ENCODE measurements around the gene OR6C70. TPM values are rescaled to one million over a fixed set of nuclear protein-coding genes. Genes with fewer than 3 reads are reported as not detected.

OR6C70 gene
- total RNA-seq, 1 experiment from 2014 or later, result not detected

DNA sequence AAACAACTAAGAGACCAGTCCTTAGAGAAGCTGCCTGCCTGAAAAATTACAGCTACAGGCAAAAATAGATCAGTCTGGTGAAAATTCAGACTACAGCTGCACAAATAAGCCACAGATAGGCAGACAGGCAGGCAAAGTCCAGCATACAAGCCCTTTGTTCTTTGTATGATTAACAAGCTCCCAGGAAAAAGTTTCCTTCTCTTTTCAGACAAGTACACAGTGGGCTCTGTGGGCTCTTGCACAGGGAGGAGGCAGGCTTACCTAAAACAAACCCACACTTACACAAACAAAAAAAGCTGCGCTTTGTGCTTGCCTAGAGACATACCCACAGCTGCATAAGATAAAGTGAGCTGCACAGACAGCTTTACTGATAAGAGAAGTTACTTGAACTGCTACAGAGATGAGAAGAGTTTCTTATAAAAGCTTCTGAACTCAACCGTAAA is 29.9 kb upstream of the OR6C70 start:
- BruUV-seq (replicated peaks), result no TSS peak
- no peak overlapping the region for H3K27ac ChIP-seq (ENCODE audit: low read length)
- intact Hi-C loops (cut with micrococcal nuclease; ENCODE audit: unreplicated experiment), result no loop called here
- POLR2A ChIA-PET, result no interaction called here
- H3K9me3 ChIP-seq (ENCODE audit: control insufficient read depth, insufficient read depth, low read depth, low read length), result no peaks in the 10 kb centered on the region
- H3K36me3 ChIP-seq (ENCODE audit: control insufficient read depth, insufficient read depth, low read length), result no peaks in the 10 kb centered on the region
- no peak for TF ChIP-seq POLR2AphosphoS5 (IDR thresholded peaks at IDR 0.05; ENCODE audit: low read depth, low read length)
- TF ChIP-seq TCF7L2 (IDR thresholded peaks at IDR 0.05; ENCODE audit: low read depth, low read length), result no peak
- TF ChIP-seq, protein P1, sequence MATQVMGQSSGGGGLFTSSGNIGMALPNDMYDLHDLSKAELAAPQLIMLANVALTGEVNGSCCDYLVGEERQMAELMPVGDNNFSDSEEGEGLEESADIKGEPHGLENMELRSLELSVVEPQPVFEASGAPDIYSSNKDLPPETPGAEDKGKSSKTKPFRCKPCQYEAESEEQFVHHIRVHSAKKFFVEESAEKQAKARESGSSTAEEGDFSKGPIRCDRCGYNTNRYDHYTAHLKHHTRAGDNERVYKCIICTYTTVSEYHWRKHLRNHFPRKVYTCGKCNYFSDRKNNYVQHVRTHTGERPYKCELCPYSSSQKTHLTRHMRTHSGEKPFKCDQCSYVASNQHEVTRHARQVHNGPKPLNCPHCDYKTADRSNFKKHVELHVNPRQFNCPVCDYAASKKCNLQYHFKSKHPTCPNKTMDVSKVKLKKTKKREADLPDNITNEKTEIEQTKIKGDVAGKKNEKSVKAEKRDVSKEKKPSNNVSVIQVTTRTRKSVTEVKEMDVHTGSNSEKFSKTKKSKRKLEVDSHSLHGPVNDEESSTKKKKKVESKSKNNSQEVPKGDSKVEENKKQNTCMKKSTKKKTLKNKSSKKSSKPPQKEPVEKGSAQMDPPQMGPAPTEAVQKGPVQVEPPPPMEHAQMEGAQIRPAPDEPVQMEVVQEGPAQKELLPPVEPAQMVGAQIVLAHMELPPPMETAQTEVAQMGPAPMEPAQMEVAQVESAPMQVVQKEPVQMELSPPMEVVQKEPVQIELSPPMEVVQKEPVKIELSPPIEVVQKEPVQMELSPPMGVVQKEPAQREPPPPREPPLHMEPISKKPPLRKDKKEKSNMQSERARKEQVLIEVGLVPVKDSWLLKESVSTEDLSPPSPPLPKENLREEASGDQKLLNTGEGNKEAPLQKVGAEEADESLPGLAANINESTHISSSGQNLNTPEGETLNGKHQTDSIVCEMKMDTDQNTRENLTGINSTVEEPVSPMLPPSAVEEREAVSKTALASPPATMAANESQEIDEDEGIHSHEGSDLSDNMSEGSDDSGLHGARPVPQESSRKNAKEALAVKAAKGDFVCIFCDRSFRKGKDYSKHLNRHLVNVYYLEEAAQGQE (IDR thresholded peaks at IDR 0.05; ENCODE audit: insufficient read depth in 1 of 2, low read depth in 2 of 2, low read length in 1 of 2), result no peak
- no peak for TF ChIP-seq SIN3A (IDR thresholded peaks at IDR 0.05; ENCODE audit: borderline replicate concordance, insufficient read depth, low read depth, low read length)
- TF ChIP-seq, protein P2, sequence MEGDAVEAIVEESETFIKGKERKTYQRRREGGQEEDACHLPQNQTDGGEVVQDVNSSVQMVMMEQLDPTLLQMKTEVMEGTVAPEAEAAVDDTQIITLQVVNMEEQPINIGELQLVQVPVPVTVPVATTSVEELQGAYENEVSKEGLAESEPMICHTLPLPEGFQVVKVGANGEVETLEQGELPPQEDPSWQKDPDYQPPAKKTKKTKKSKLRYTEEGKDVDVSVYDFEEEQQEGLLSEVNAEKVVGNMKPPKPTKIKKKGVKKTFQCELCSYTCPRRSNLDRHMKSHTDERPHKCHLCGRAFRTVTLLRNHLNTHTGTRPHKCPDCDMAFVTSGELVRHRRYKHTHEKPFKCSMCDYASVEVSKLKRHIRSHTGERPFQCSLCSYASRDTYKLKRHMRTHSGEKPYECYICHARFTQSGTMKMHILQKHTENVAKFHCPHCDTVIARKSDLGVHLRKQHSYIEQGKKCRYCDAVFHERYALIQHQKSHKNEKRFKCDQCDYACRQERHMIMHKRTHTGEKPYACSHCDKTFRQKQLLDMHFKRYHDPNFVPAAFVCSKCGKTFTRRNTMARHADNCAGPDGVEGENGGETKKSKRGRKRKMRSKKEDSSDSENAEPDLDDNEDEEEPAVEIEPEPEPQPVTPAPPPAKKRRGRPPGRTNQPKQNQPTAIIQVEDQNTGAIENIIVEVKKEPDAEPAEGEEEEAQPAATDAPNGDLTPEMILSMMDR (IDR thresholded peaks at IDR 0.05), result no peak
- H3K27me3 ChIP-seq (ENCODE audit: control insufficient read depth, insufficient read depth, low read length), result peaks cover 2% of the 10 kb centered on the region; the same call in 1 of the 2 replicates
- CTCF ChIA-PET, result no interaction called here
- in situ Hi-C loops (cut with HindIII; ENCODE audit: low pct_unique_long_range_greater_than_20kb, low sequenced_read_pairs), result no loop called here
- no peaks in the 10 kb centered on the region for H3K4me1 ChIP-seq (ENCODE audit: control insufficient read depth, insufficient read depth, low read length)
- no peak overlapping the region for H3K4me3 ChIP-seq (ENCODE audit: low read depth in 2 of 2, low read length in 2 of 2)
- ATAC-seq, result no peak
- no peak for DNase-seq (ENCODE audit: low read depth, low spot score)

DNA sequence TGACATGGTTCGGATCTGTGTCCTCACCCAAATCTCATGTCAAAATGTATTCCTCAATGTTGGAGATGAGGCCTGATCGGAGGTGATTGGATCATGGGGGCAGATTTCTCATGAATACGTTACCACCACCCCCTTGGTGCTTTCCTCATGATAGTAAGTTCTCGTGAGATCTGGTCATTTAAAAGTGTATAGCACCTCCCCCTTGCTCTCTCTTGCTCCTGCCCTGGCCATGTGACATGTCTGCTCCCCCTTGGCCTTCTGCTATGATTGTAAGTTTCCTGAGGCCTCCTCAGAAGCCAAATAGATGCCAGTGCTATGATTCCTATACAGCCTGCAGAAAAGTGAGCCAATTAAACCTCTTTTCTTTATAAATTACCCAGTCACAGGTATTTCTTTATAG is 29.3 kb upstream of the OR6C70 start:
- peaks cover 2% of the 10 kb centered on the region; the same call in 1 of the 2 replicates for H3K27me3 ChIP-seq (ENCODE audit: control insufficient read depth, insufficient read depth, low read length)
- in situ Hi-C loops (cut with HindIII; ENCODE audit: low pct_unique_long_range_greater_than_20kb, low sequenced_read_pairs) (no loop called here), intact Hi-C loops (cut with micrococcal nuclease; ENCODE audit: unreplicated experiment) (no loop called here)
- POLR2A ChIA-PET, result no interaction called here
- H3K4me3 ChIP-seq (ENCODE audit: low read depth in 2 of 2, low read length in 2 of 2), result no peak overlapping the region
- DNase-seq (ENCODE audit: low read depth, low spot score), result no peak
- H3K9me3 ChIP-seq (ENCODE audit: control insufficient read depth, insufficient read depth, low read depth, low read length), result no peaks in the 10 kb centered on the region
- H3K4me1 ChIP-seq (ENCODE audit: control insufficient read depth, insufficient read depth, low read length), result no peaks in the 10 kb centered on the region
- H3K27ac ChIP-seq (ENCODE audit: low read length), result no peak overlapping the region
- BruUV-seq (replicated peaks), result no TSS peak
- ATAC-seq, result no peak
- H3K36me3 ChIP-seq (ENCODE audit: control insufficient read depth, insufficient read depth, low read length), result no peaks in the 10 kb centered on the region
- CTCF ChIA-PET, result no interaction called here
- TF ChIP-seq POLR2AphosphoS5 (IDR thresholded peaks at IDR 0.05; ENCODE audit: low read depth, low read length), result no peak
- TF ChIP-seq, protein P1 (IDR thresholded peaks at IDR 0.05; ENCODE audit: insufficient read depth in 1 of 2, low read depth in 2 of 2, low read length in 1 of 2), result no peak
- TF ChIP-seq SIN3A (IDR thresholded peaks at IDR 0.05; ENCODE audit: borderline replicate concordance, insufficient read depth, low read depth, low read length), result no peak
- TF ChIP-seq, protein P2 (IDR thresholded peaks at IDR 0.05), result no peak
- no peak for TF ChIP-seq TCF7L2 (IDR thresholded peaks at IDR 0.05; ENCODE audit: low read depth, low read length)
